Stimulated activated CD4-positive, alpha-beta T cell treated with anti-CD3 and anti-CD28 coated beads, Interleukin-1b, Interleukin-23, amount 100 ng/mL, for 1 hour (primary cell): Measurements from ENCODE around the gene XIST.
"Not testable (repeated sequence)": the region's sequence is repeated elsewhere in the genome, so short reads cannot be mapped to it uniquely, and the experiment has no call there.

ENCODE experiments used
- DNase-seq, 2 donors: peaks; one replicate each; pipeline ENCODE4 v3.0.0-alpha.2; 2020; ENCODE audit warnings: low read depth in 2 of 2

XIST gene

GRCh38 chrX:73839152-73839551, 13.4 kb downstream of the XIST start:
- DNase-seq = no peak

GRCh38 chrX:73838123-73838522, 14.4 kb downstream of the XIST start:
- DNase-seq = no peak

GRCh38 chrX:73836956-73837477, 15.5 kb downstream of the XIST start:
- DNase-seq = no peak

- no peak for DNase-seq
Observed at GRCh38 chrX:73834219-73834618, 18.3 kb downstream of the XIST start.

- no peak for DNase-seq
Observed at GRCh38 chrX:73832319-73832718, 20.2 kb downstream of the XIST start.

- no peak for DNase-seq
Observed at GRCh38 chrX:73831500-73831899, 21.0 kb downstream of the XIST start.

- DNase-seq = no peak
Observed at GRCh38 chrX:73830489-73831414, 21.8 kb downstream of the XIST start.

- no peak for DNase-seq
Observed at GRCh38 chrX:73829890-73830466, 22.5 kb downstream of the XIST start.

GRCh38 chrX:73828080-73828720, 24.3 kb downstream of the XIST start:
- no peak for DNase-seq

- DNase-seq = no peak
Observed at GRCh38 chrX:73827406-73827805, 25.1 kb downstream of the XIST start.

- DNase-seq = no peak
Observed at GRCh38 chrX:73826996-73827395, 25.5 kb downstream of the XIST start.

- DNase-seq = no peak
Observed at GRCh38 chrX:73825569-73825968, 26.9 kb downstream of the XIST start.

GRCh38 chrX:73823473-73824004, 29.0 kb downstream of the XIST start:
- DNase-seq = no peak

- no peak for DNase-seq
Observed at GRCh38 chrX:73822775-73823174, 29.7 kb downstream of the XIST start.

- DNase-seq = no peak
Observed at GRCh38 chrX:73821921-73822559, 30.5 kb downstream of the XIST start.

- not testable (repeated sequence) for DNase-seq
Observed at GRCh38 chrX:73819864-73820558, 32.5 kb downstream of the XIST start.

- no peak for DNase-seq
Observed at GRCh38 chrX:73818200-73819116, 34.1 kb downstream of the XIST start.

GRCh38 chrX:73817393-73818199, 34.9 kb downstream of the XIST start:
- no peak for DNase-seq

GRCh38 chrX:73812256-73812655, 40.3 kb downstream of the XIST start:
- DNase-seq = no peak
